ENCODE measurements around the gene SERPINA3.

- no peak for TF ChIP-seq POLR2A (IDR thresholded peaks at IDR 0.05; ENCODE audit: low read depth, low read length)
- TF ChIP-seq BCLAF1 (IDR thresholded peaks at IDR 0.05), result no peak
- no peak for TF ChIP-seq CTCF (IDR thresholded peaks at IDR 0.05 in 2 of 3, conservative IDR thresholded peaks at IDR 0.05 in 1 of 3; ENCODE audit: control insufficient read depth in 2 of 3, extremely low read depth in 1 of 3, insufficient read depth in 1 of 3, low read depth in 3 of 3, low read length in 3 of 3)
- TF ChIP-seq HDAC2 (IDR thresholded peaks at IDR 0.05), result no peak
- no peak for TF ChIP-seq ZSCAN29 (IDR thresholded peaks at IDR 0.05)
- TF ChIP-seq MEF2A (IDR thresholded peaks at IDR 0.05; ENCODE audit: insufficient read depth, low read depth, low read length), result no peak
- no peak for TF ChIP-seq NFYB (IDR thresholded peaks at IDR 0.05; ENCODE audit: insufficient read depth, low read depth, low read length)
- no peak for TF ChIP-seq TAF1 (IDR thresholded peaks at IDR 0.05; ENCODE audit: borderline replicate concordance, low read depth, low read length)
Observed at GRCh38 chr14:94599656-94600004, 12.6 kb upstream of the SERPINA3 start.

Measured in GM12878 (cell line).